ENCODE results near the gene SPRY1.

SPRY1 gene

DNA sequence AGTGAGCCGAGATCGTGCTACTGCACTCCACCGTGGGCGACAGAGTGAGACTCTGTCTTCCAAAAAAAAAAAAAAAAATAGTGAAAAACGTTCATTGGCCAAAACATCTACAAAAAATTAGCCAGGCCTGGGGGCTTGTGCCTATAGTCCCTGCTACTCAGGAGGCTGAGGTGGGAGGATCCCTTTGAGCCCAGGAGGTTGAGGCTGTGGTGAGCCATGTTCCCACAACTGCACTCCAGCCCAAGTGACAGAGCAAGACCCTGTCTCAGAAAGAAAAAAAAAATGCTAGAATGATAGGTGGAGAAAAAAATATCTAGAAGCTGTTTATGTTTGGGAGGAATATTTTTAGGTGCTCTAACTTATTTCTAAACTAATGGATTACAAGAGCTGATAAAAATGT, 14.9 kb downstream of the SPRY1 start:
- DNase-seq (ENCODE audit: low spot score), result no peak

DNA sequence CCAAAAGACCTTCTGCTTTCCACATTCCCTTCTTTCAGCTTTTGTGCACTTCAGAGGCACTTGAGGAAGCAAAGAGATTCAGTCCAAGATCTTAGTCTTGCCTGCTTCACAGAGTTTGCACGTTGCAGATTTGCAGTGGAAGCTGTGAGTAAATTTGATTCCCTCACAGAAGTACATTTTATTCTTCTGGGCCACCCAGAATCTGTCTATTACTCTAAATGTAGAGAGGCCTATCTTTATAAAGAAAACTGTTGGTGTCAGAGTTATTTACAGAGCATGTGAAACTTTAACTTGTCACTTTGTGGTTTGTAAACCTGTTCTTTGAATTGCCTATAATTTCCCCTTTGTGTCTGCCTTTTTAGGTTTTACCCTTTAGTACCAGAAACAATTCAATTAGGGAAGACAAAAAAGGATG, 15.5 kb downstream of the SPRY1 start:
- DNase-seq (ENCODE audit: low spot score), result no peak

DNA sequence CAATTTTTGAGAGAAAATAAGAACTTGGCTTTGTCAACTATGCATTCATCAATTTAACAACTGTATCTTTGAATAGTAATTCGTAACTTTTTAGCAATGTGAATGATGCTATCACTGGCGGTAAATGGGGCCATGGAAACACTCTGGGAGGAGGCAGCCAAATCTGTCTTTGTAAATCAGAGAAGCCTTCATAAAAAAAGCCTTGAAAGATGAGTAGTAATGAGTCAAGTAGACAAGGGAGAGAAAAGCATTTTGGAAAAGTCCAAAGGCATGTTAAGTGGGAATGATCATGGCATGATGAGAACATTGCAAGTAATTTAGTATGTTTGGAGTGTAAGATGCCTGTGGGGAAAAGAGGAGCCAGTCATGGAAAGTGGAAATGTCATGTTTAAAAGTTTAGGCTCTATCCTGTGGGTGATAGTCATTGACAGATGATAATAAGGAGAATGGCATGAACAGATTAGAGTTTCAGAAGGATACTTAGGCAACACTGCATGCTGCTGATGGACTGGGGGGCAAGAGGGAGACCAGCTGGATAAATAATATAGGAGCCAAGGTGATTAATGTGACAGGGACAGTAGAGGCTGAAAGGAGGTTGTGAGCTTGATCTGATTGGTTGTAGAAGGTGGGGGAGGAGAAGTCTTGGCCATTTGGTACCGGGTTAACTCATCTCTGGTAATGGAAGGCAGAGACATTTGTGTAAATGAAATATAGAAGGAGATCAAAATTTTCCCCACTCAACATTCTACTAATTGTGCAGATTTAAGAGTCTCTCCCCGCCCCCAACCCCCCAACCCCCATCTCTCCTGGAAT, 16.3 kb downstream of the SPRY1 start:
- DNase-seq (ENCODE audit: low spot score), result no peak

DNA sequence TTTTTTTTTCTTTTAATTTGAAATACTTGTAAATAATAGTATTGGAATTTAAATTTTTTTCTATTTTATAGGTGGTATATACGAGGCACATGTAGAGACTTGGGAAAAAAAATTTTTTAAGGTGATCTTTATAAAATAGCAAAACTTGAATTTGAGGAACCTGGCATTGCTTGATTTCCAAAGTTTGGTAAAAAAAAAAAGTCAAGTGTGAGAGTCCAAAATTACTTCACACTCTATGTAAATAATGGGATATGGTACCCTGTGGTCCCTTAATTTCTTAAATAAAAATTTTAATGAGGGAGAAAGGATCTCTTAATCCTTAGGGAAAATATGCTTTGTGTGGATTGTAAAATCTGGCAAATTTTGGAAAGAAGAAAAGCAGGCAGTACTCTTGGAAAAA, 19.0 kb downstream of the SPRY1 start:
- DNase-seq (ENCODE audit: low spot score), result no peak

DNA sequence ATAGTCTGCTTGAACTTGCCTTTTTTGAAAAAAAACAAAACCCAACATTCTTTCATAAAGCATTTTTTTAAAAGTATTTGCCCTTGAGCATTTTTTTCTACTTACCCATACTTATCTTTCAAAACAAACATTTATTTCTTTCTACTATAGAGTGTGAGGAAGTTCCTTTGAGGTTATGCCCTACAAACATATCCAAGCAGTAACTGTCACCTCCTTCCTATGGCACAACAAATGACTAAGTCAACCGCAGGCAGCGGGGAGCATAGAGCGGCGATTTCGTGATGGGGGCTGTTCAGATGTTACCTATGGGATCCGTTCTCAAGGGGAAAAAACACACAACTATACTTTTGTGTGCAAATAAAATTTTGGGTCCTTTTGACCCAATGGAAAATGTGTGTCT, 19.4 kb downstream of the SPRY1 start:
- no peak for DNase-seq (ENCODE audit: low spot score)

DNA sequence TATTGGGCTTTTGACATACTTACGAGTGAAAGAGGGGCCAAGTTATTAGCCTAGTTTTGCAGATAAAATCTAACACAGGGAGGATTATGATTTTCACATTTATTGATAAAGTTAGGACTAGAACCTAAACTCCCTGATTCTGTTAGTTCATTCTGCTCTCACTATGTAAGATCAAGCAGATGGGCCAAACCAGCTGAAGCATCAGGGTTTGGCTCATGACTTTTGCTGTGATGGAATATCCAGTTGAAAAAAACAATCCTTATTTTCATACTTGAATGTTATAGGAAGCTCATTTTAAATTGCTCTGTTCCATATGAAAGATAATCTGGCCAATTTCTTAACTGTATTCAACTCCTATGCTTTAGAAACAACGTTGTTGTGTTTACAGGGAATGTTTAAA, 21.2 kb downstream of the SPRY1 start:
- DNase-seq (ENCODE audit: low spot score), result no peak

DNA sequence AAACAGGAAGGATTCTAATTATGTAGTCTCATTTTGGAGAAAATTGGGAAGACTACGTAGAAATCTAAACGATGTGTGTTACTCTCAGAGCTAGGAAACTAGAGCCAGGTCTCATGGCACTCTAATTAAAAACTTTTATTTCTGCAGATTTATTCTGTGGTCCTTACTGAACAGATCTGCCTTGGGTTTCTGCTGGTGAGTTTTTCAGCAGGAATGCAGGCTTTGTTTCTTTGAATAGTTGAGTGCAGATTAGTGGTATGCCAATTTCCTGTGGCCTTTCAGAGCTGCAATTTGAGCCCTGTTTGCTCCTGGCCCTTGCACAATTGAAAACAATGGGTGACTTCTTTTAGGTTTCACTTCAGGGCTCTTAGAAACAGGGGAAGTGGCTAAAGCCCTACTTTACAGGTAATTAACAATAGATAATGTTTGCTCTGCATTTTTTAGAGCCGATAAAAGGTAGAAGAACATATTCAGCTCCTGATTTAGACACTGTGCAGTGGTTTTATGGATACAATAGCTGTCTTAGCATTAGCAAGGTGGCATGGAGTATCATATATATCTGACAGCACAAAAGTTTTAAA, 21.8 kb downstream of the SPRY1 start:
- no peak for DNase-seq (ENCODE audit: low spot score)

DNA sequence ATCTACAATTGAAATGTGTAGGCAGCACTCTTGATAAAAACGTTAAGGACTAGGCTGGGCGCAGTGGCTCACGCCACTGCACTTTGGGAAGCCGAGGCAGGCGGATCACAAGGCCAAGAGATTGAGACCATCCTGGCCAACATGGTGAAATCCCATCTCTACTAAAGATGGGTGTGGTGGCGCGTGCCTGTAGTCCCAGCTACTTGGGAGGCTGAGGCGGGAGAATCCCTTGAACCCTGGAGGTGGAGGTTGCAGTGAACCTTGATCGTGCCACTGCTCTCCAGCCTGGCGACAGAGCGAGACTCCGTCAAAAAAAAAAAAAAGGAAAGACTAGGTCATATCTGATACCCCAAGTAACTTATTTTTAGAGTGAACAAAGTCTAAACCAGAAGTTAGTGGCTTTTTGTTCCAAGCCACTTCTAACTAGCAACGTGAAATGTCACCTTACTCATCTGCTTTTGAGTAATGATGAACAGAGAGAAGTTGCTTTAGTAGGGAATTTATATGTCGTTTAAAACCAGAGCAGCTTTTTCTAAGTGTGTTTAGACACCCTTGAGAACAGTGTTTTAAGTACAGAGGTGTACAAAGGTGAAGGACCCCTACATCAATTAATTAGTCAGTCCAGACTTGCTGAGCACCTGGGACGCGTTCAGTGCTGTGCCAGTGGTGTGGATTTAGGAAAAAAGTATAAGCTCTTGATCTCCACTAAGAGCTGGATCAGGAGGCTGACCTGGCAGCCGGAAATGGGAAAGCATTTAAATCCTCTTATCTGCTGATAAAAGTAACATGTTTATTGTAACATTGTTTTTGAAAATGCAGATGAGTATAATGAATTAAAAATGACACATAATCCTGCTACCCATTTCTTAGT, 23.5 kb downstream of the SPRY1 start:
- DNase-seq (ENCODE audit: low spot score), result no peak

DNA sequence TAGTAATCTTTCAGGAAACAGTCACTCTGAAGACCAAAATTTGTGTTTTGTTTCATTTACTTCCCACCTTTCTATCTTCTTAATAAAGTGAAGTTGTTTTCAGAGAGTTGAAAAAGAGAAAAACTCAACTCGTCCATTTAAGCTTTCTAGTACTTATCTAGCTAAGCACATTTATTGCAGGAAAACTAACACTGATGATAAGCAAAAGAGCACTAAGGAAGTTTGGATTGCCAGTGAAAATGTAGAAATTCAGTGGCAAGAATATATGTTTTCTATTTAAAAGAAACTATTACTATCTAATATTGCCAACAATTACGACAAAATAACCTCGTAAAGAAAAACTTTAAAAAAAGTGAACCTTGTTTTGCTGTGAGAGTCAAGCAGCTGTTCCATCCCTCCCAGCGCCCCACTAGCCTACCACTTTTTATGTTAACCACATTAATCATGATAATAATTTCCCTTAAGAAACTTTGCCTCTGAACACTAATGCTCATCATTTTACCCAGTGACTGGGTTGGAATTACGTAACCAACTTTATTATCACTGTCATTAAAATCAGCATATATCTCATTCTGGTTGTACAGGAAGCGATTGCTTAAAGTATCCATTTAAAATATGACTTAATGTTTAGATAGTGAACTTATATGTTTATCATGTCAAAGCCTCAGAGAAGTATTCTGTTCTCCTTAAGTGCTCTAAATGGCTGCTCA, 24.8 kb downstream of the SPRY1 start:
- no peak for DNase-seq (ENCODE audit: low spot score)

DNA sequence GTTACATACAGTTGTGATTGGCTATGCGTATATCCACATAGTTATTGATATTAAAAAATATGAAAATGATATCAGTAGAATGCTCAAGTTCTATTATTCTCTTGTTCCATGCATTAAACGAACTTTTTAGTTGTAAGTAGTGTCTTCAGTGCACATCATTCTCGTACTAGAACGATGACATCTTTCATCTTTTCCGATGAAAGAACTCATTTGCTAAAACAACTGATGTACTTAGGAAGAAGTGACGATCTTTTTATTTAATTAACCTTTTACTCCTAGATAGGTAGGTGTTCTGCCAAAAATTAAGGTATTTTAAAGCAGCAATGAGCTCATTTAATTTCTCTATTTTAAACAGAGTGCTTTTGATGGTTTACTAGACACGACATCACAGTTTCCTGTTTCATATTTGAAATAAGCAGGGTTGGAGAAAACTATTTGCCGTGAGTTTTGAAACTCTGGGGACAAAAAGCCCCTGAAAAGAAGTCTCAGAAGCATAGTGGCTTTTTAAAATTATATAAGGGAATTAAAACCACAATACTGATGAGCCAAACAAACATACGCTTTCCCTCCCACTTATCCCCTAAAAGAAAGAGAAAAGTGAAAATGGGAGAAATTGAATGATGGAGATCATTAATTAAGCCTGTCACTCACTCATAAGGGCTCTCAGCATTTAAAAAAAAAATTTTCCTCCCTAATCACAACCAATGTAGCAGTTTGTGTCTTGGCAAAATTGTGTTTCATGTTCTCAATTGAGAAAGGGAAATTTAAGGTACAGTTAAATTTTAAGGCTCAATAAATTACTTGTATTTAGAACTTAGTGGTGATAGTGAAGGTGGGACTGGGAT, 25.6 kb downstream of the SPRY1 start:
- no peak for DNase-seq (ENCODE audit: low spot score)

DNA sequence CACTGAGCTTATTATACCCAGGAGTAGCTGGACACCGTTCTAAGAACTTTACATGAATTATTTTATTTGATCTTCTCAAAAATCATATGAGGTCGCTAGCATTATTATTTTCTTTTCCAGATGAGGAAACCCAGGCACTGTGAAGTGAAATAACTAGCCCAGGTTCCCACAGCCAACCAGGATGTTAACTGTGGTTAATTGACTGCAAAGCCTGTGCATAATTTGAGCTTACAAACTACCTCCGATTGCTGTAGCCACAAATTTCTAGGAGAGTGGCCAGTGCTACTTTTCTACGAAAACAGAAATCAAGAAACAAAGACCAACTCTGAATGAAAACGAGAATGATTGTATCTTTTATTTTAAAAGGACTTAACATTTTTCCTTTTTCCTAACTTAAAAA, 27.2 kb downstream of the SPRY1 start:
- no peak for DNase-seq (ENCODE audit: low spot score)

DNA sequence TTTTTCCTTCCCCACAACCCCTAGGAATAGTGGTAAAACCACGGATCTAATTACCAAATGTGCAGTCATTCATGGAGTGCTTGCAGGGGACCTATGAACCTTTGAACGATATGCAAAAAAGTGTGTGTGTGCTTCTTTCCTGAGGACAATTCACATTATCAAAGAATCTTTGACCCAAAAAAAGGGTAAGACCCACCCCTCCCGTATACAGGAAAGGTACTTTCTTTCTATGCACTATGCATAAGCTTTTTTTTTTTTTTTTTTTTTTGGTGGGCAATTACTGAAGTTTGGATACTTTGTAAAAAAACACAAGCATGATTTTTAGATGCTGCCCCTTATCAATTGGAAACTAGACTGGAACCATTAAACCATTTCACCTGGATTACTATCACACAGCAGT, 31.4 kb downstream of the SPRY1 start:
- DNase-seq (ENCODE audit: low spot score), result no peak

DNA sequence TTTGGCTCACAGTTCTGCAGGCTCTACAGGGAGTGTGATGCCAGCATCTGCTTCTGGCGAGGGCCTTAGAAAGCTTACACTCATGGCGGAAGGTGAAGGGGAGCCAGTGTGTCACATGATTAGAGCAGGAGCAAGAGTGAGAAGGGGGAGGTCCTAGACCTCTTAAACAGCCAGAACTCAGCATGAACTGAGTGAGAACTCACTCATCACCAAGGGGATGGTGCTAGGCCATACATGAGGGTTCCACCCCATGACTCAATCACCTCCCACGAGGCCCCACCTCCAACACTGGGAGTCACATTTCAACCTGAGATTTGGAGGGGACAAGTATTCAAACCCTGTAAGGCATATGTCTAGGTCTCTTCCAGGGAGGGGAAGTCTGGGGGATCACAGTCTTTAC, 33.4 kb downstream of the SPRY1 start:
- DNase-seq (ENCODE audit: low spot score), result no peak

DNA sequence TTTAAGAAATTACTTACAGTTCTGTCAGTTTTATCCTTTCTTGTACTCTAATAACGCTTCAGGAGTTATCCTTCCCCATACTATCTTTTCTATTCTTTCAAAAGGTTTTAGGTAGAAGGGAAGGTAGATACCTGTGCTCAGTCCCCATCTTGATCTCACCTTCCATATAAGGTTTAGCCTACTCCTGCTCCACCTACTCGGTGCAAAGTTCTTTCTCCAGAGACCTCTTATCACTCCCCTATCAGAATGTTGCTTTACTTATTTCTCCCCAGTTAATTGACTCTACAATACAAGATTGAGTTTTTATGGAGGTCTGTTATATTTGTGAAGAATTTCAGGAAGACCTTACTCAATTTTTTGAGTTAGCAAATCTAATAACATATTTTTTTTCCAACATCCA, 33.9 kb downstream of the SPRY1 start:
- DNase-seq (ENCODE audit: low spot score), result no peak

DNA sequence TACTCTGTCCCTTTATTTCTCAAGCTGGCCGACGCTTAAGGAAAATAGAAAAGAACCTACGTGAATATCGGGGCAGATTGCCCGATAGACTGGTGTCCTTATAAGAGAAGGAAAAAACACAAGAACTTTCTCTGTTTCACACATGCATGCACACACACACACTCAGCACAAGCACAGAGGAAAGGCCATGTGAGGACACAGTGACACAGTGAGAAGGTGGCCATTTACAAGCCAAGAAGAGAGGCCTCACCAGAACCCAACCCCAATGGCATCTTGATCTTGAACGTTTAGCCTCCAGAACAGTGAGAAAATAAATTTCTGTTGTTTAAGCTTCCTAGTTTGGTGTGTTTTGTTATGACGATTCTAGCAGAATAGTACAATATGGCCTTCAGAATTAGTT, 37.0 kb downstream of the SPRY1 start:
- DNase-seq (ENCODE audit: low spot score), result no peak

DNA sequence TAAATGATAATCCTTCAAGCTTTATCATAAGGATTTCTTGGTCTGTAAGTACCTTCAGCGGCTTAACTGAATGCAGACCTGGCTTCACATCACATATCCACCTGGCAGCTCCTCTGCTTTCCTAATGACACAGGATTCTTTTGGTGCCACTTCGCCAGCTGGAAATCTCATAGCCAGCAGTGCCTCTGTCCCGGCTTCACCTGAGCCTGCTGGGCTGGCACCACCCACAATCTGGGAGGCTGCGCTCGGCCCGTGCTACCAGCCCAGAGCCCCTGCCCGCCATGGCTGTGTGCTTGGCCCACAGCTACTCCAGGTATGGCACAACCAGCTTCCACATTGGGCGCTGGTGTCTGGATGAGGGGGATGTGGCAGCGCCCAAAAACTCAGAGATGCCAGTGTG, 37.4 kb downstream of the SPRY1 start:
- DNase-seq (ENCODE audit: low spot score), result no peak

DNA sequence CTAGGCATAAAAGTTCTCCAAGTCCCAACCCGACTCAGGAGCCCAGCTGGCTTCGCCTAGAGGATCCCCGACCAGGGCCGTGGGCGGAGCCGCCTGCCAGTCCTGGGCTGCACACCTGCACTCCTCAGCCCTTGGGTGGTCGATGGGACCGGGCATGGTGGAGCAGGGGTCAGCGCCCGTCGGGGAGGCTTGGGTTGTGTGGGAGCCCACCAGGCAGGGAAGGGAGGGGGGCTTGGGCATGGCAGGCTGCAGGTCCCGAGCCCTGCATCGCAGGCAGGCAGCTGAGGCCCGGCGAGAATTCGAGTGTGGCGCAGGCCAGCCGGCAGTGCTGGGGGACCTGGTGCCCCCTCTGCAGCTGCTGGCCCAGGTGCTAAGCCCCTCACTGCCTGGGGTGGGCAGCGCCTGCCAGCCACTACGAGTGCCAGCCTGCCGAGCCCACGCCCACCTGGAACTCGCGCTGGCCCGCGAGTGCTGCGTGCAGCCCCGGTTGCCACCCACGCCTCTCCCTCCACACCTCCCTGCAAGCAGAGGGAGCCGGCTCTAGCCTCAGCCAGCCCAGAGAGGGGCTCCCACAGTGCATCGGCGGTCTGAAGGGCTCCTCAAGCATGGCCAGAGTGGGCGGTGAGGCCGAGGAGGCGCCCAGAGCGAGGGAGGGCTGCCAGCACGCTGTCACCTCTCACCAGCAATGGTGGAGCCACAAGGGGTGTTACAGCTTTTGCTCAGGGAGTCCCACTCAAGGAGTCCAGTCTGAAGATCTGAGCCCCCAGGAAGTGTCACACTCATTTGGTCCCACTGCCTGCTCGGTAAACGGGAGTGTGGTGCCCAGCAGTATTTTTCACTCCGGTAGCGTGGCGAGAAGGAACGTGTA, 38.9 kb downstream of the SPRY1 start:
- no peak for DNase-seq (ENCODE audit: low spot score)

DNA sequence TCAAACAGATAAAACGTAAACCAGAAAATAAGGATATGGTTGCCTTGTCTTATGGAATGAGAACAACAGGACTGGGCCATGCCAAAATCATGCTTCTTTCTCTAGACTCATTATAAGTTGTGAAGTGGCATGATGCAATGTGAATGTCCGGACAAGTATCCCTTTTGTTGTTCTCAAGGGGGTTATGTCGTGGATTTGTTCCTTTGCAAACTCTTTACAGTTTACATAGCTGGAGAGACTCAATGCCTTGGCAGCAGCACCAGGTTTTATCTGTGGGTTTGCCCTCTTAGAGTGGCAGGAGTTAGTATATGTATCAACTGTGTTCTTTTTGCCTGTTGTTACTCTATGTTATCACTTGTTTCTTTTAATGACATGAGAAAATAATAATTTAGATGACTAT, 41.4 kb downstream of the SPRY1 start:
- no peak for DNase-seq (ENCODE audit: low spot score)

DNA sequence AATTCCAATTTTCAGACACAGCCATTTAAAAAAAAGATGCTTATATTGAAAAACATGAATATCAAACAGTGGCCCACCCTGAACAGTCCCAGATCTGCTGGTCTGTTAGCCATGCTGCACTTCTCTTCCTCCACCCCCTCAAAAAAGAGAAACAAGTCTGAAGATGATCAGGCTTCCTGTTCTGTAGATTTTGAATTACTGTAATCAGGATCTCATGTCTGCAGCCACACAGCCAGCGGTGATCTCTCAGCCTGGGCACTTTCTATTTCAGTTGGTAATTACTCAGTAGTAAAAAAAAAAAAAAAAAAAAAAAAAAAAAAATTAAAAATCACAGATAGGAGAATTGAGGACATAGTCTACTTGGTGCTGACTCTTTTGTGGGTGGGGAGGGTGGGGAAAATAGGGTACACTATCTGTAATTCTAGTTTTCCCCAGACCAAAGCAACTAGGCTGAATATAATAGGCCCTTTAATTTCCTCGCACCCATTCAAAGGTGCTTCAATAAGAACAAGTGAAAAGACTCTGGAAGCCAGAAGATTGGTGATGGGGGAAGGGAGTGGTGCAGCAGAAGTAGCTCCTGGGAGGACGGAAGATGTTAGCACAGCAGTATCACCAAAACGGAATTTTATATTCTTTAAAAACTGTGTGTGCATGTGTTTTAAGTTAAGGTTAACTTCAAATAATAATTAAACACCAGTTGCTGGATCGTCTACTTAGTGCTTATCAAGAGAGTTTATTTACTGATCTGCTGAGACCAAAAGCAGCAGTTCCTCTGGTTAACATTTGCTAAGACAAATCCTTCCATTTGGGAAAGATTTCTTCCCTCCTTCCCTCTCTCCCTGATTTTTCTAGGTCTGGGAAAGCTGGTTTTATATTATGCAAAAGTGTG, 47.0 kb downstream of the SPRY1 start:
- no peak for DNase-seq (ENCODE audit: low spot score)
